PFSK-1 (cell line): ENCODE measurements around the gene DUS1L.

Source experiments
- FOXP2 ChIP-seq: optimal IDR thresholded peaks from 2 replicates; pipeline ENCODE3; 2011; ENCODE audit warnings: borderline replicate concordance, control low read depth, inconsistent platforms; ENCODE audit not compliant: insufficient read depth; ENCODE audit errors: extremely low read length, extremely low read depth
- POLR2AphosphoS5 ChIP-seq: IDR thresholded peaks from 2 replicates; pipeline ENCODE4 v1.6.1; 2012; ENCODE audit warnings: low read depth, mild to moderate bottlenecking, control low read depth, low read length, moderate library complexity
- REST ChIP-seq, 2 experiments: IDR thresholded peaks; 2 replicates each; pipeline versions ENCODE4 v1.6.1 to v1.8.0; 2011 to 2012; ENCODE audit warnings: low read depth in 2 of 2, low read length in 2 of 2, control low read depth in 1 of 2, inconsistent platforms in 1 of 2, mild to moderate bottlenecking in 1 of 2, moderate library complexity in 1 of 2; ENCODE audit not compliant: insufficient read depth in 1 of 2
- SIN3A ChIP-seq: IDR thresholded peaks from 2 replicates; pipeline ENCODE4 v1.6.1; 2012; ENCODE audit warnings: mild to moderate bottlenecking, low read length, moderate library complexity, borderline replicate concordance; ENCODE audit not compliant: insufficient read depth
- TAF1 ChIP-seq: IDR thresholded peaks from 2 replicates; pipeline ENCODE4 v1.6.1; 2012; ENCODE audit warnings: low read length, control low read depth, borderline replicate concordance; ENCODE audit not compliant: insufficient read depth

DUS1L gene

DNA sequence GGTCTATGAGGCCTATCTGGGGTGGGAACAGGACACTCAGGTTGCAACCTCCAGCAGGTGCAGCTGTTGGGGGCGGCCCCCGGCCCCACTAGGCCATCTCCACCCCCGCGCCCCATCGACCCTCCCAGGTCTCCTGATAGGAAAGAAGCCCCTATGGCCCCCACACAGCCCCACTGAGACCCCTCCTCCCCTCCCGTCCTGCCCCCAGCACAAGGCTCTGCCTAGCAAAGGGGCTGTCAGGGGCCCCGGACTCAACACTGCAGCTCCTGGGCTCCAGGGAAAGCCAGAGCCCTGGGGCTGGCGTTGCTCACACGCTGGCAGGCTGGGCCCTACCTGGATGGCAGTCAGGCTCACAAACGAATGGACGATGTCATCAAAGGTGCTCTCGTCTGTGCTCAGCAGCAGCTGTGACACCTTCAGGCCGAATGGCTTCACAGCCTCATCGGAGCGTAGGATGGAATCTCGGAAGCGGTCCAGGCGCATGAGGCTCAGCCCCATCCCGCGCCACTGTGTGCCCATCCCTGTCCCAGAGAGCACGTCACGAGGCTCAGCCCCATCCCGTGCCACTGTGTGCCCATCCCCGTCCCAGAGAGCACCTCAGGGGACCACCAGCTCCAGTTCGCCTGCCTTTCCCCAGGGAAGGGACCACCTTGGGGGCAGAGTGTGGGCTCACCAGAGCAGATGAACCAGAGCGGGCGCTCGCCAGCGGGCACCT lies 25.1 kb upstream of the DUS1L start:
- TF ChIP-seq TAF1: no peak
- TF ChIP-seq REST (IDR thresholded peaks at IDR 0.05; ENCODE audit: insufficient read depth in 1 of 2, low read depth in 2 of 2, low read length in 2 of 2): no peak
- no peak for TF ChIP-seq POLR2AphosphoS5
- no peak for TF ChIP-seq SIN3A
- no peak for TF ChIP-seq FOXP2

DNA sequence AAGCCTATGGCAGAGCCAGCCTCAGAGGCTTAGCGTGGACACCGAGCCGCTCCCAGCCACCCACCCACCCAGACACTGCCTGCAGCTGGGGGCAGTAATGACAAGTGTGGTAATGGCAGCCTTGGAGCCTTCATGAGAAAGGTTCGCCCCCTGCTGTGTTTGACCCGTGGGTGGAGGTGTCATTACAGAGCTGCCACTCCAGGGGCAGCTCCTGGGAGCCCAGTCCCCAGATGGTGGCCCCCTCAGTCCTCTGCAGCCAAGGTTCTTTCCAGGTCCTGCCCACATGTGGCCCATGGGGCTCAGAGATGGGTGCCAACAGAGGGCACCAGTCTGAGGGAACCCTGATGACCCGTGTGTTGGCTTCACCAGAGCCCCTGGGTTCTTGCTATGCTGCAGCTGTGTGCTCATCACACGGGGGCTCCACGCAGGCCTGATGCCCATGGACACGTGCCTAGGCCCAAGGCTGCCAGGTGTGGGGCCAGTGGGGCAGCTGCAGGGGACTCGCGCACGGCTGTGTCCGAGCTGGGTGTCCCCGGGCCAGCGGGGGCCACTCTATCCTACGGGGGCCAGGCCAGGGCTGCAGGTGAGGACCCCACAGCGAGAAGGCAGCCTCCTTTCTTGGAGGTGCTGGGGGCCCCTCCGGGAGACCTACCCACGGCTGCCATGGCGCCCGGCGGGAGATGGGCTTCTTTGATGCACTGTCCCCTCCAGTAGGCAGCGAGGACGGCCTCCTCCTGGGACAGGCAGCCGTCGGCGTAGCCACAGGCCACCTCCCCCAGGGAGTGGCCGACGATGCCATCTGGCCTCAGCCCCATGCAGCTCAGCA lies 24.3 kb upstream of the DUS1L start:
- TF ChIP-seq POLR2AphosphoS5 (no peak; the same call in 1 of the 2 replicates), TAF1 (no peak), SIN3A (no peak), REST (IDR thresholded peaks at IDR 0.05; ENCODE audit: insufficient read depth in 1 of 2, low read depth in 2 of 2, low read length in 2 of 2) (no peak), FOXP2 (no peak)

DNA sequence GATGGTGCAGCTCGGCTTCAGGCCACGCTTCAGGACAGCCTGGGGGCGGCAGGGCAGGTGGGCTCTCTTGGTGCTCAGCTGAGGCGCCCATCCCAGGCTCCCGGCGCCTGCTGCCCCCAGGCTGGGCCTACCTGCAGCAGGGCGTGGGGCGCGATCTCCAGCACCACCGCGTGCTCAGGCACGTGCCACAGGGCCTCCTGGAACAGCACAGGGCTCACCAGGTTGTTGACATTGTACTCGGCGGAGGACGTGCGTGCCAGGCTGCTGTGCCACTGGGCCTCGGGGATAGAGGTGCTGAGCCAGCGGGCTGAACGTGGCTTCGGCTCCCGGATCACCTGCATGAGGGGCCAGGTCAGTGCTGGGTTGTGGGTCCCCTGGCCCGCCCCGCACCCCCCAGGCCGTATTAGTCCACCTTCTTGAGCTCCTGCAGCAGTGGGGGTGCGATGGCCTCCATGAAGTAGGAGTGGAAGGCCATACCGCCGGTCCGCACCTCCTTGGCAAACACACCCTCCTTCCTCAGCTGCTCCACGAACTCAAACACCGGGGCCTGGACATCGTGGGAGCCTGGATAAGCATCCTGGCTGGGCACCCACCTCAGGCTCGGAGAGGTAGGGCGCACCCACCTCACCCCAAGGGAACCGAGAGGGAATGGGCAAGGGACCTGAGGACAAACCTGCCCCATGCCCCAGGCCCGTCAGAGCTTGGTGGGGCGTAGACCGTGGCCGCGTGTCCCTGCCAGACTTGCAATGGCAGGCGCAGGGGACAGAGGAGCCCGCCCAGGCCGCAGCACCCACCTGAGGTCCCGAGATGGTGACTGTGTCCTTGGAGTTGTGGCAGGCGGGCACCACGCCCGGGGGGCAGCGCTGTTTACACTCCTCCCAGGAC lies 23.5 kb upstream of the DUS1L start:
- TF ChIP-seq FOXP2 (no peak), SIN3A (no peak), REST (IDR thresholded peaks at IDR 0.05; ENCODE audit: insufficient read depth in 1 of 2, low read depth in 2 of 2, low read length in 2 of 2) (no peak), TAF1 (no peak), POLR2AphosphoS5 (no peak)

DNA sequence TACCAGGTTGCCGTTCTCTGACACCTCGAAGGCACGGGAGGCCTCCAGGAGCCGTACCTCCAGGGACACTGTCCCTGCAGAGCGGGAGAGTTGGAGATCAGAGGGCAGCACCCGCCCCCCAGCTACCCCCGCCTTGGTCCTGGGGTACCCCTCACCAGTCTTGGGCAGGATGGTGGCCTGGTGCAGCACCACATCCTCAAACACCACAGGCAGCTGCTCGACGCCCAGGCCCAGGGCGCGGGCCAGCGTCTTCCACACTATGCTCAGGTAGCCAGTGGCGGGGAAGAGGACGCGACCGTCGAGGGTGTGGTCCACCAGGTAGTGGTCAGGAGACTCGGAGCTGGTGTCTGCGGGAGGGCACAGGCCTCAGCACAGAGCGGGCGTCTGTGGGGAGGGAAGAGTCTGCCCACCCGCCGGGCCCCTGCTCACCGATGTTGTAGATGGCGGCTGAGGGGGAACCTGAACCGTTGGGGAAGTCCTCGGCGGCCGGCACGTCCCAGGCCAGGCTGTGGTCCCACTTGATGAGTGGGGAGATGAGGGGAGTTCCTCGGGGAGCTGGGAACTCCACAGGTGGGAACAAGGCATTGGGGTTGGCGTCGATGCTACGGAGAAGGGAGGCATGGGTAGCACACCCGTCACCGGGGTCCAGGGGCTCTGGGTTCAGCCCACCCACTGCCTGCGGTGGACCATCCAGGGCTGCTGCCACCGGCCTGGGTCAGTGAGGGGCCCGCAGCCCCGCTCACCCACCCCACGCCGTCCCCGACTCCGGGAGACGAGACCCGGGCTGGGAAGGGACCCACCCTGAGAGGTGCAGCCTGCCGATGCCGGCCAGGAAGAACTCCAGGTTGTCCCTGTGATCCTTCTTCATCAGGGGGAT lies 22.6 kb upstream of the DUS1L start:
- TF ChIP-seq REST (IDR thresholded peaks at IDR 0.05; ENCODE audit: insufficient read depth in 1 of 2, low read depth in 2 of 2, low read length in 2 of 2) (no peak), TAF1 (no peak), POLR2AphosphoS5 (no peak), FOXP2 (no peak), SIN3A (no peak)
